Measurements from ENCODE around the gene DNAL4.

Gene DNAL4

DNA sequence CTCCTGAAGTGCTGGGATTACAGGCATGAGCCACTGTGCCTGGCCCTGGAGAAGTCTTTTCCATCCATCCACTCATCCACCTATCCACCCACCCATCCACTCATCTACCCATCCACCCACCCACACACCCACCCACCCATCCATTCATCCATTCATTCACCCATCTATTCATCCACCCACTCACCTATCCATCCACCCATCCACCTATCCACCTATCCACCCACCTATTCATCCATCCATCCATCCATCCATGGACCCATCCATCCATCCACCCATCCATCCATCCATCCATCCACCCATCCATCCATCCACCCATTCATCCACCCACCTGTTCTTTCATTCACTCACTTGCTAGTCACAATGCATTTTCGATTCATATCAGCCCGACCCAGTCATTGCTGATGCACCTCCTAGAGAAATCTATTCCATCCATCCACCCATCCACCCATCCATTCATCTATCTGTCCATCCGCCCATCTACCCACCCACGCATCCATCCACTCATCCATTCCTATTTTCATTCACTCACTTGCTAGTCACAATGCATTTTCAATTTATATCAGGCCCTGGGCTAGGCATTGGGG is 20.5 kb downstream of the DNAL4 start:
- Mint-ChIP-seq H3K9me3 (no peaks in the 10 kb centered on the region), H3K36me3 (ENCODE audit: insufficient read depth) (no peaks in the 10 kb centered on the region), H3K27ac (peak overlapping the region in 1 of 2 donors; percentile 5), H3K27me3 (no peaks in the 10 kb centered on the region), H3K4me1 (ENCODE audit: low read depth in 2 of 2) (peaks cover 11 to 13% of the 10 kb centered on the region in 2 donors), H3K4me3 (no peak overlapping the region)
- DNase-seq (no peak), ATAC-seq (replicated peaks) (no peak)

DNA sequence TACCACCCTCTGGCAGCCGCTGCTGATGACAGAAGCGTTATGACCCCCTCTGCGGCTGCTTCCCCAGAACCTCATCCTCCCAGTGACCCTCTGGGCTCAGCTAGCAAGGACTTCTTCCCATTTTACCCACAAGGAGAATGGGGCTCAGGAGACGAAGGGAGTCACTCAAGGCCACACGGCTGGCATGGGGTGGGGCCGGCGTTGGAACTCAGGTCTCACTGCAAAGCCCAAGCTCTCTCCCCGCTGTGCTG is 21.4 kb downstream of the DNAL4 start:
- Mint-ChIP-seq H3K4me1 (ENCODE audit: low read depth in 2 of 2) (peaks cover 11 to 13% of the 10 kb centered on the region in 2 donors), H3K9me3 (no peaks in the 10 kb centered on the region), H3K36me3 (ENCODE audit: insufficient read depth) (no peaks in the 10 kb centered on the region), H3K27ac (peak overlapping the region in 1 of 2 donors; percentile 44), H3K27me3 (no peaks in the 10 kb centered on the region), H3K4me3 (no peak overlapping the region)
- DNase-seq (no peak), ATAC-seq (replicated peaks) (no peak)

DNA sequence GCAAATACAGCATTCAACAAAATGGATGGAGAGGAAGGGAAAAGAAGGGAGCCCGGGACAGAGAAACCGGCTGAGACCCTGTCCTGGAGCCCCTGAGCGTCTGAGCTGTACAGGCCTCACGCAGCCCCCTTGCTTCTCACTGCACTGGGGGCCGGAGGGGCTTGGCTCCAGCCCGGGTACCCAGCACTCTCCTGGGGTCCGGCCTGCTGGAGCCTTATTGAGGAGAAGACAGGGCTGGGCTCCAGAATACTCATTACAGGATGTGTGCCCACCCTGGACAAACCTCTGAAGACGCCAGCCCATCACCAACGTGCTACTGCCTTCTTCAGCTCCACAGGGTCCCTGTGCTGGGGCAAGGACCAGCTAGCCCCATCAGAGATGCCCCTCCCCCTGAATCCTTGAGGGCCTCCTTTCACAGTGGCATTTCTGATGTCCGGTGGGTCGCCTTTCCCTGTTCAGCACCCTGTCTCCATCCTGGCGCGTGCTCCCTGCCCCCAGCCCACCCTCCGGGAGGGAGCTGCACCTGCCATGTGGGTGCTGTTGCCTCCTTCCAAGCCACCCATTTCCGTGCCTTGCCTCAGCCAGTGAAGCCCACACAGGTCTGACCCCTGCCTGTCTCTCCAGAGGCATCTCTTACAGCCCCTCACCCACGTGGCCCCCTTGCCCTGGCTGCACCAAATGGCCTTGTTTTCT is 23.5 kb downstream of the DNAL4 start:
- Mint-ChIP-seq H3K36me3 (ENCODE audit: insufficient read depth) (no peaks in the 10 kb centered on the region), H3K4me1 (ENCODE audit: low read depth in 2 of 2) (peaks cover 14 to 15% of the 10 kb centered on the region in 2 donors), H3K4me3 (no peak overlapping the region), H3K9me3 (no peaks in the 10 kb centered on the region), H3K27ac (peak overlapping the region; percentile 3 to 30), H3K27me3 (no peaks in the 10 kb centered on the region)
- no peak for ATAC-seq (replicated peaks)
- no peak for DNase-seq

DNA sequence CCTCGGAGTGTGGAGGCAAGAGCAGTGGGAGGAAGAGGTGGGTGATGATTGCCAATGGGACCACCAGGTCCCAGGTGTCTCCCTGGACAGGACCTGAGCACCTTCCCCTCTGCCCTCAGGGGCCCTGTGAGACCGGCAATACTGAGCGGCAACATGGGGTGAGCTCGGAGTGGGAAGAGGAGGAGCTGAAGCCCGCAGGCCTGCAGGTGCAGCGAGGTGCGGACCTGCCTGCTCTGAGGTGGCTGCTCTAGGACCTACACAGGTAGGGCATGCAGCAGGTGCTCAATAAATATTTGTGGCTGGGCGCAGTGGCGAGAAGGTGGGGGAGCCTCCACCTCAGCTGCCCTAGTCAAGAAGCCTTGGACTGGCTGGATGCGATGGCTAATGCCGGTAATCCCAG is 25.9 kb downstream of the DNAL4 start:
- H3K9me3 Mint-ChIP-seq: no peaks in the 10 kb centered on the region
- ATAC-seq (replicated peaks): no peak
- no peak for DNase-seq
- H3K27me3 Mint-ChIP-seq: no peaks in the 10 kb centered on the region
- H3K4me3 Mint-ChIP-seq: no peak overlapping the region
- H3K36me3 Mint-ChIP-seq (ENCODE audit: insufficient read depth): no peaks in the 10 kb centered on the region
- peaks cover 12 to 15% of the 10 kb centered on the region in 2 donors for H3K4me1 Mint-ChIP-seq (ENCODE audit: low read depth in 2 of 2)
- peak overlapping the region in 1 of 2 donors; percentile 73 for H3K27ac Mint-ChIP-seq

DNA sequence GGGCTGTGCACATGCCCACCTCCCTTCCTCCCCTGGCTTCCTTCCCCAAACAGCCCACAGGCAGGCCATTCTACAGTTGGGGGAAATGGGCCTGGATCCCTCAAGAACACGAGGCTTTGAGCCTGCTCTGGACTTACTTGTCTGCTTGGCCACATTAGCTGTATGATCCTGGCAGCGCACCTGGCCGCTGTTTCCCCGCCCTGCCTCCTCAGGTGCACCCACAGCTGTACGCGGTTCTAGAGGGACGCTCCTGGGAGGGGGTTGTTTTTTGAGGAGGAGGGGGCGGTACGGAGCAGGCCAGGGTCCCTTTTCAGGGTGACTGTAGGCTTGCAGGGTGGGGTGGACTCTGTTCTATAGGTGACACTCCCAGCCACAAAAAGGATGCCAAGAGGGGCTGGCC is 26.6 kb downstream of the DNAL4 start:
- peaks cover 11 to 15% of the 10 kb centered on the region in 2 donors for H3K4me1 Mint-ChIP-seq (ENCODE audit: low read depth in 2 of 2)
- DNase-seq: no peak
- H3K27ac Mint-ChIP-seq: no peak overlapping the region
- no peaks in the 10 kb centered on the region for H3K27me3 Mint-ChIP-seq
- ATAC-seq (replicated peaks): no peak
- no peaks in the 10 kb centered on the region for H3K9me3 Mint-ChIP-seq
- no peak overlapping the region for H3K4me3 Mint-ChIP-seq
- H3K36me3 Mint-ChIP-seq (ENCODE audit: insufficient read depth): no peaks in the 10 kb centered on the region

DNA sequence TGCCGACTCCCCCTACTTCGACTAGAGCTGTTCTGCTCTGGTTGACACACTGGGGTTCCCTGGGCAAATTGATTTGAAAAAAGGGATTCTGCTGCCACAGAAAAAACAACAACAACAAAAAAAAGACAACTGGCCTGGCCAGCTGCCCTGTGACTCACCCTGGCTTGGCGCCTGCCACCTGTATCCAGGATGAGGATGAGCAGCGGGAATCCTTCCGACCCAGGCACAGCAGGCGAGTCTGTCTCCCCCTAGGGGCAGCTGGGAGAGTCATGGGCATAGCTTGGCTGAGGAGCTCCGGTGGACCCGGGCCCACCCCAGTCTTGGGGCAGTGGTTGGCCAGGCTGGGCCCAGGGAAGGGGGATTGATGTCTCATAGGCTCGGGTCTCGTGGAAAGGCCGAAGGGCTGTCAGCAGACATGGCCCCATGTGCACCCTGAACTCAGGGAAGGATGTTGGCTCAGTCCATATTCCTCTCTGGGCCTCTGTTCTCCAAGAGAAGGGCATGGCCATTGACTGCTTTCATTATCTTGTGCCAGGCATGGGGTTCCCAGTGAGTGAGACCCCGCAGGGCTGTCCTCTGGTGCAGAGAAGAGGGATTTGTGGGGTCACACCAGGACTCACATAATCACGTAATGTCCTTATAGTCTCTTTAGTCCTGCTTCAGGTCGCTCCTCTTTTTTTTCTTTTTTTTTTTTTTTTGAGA is 27.7 kb downstream of the DNAL4 start:
- no peaks in the 10 kb centered on the region for H3K9me3 Mint-ChIP-seq
- H3K27me3 Mint-ChIP-seq: no peaks in the 10 kb centered on the region
- DNase-seq: peak in 2 of 3 experiments; percentile 27 to 33
- H3K36me3 Mint-ChIP-seq (ENCODE audit: insufficient read depth): no peaks in the 10 kb centered on the region
- ATAC-seq (replicated peaks): peak; percentile 75
- peaks cover 10 to 13% of the 10 kb centered on the region in 2 donors for H3K4me1 Mint-ChIP-seq (ENCODE audit: low read depth in 2 of 2)
- no peak overlapping the region for H3K4me3 Mint-ChIP-seq
- H3K27ac Mint-ChIP-seq: no peak overlapping the region

DNA sequence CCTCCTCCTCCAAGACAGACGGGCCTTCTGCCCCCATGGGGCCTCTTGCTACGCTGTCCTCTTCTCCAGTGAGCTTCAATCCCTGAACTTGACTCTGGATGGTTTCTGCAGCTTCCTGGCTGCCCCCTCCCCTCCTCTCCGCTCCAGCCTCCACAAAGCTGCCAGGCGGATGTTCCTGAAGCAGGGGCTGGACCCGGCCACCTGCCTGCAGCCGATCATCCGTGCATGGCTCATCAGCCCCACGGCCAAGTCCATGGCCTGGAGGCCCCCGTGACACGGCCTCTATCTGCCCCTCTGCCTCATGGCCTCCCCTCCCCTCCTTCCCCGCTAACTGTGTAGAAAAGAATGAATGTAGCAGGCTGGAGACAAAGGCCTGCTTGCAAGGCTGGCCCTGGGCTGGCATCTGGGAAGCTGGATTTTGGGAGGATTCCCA is 31.4 kb downstream of the DNAL4 start:
- no peaks in the 10 kb centered on the region for H3K36me3 Mint-ChIP-seq (ENCODE audit: insufficient read depth)
- no peaks in the 10 kb centered on the region for H3K27me3 Mint-ChIP-seq
- no peaks in the 10 kb centered on the region for H3K9me3 Mint-ChIP-seq
- H3K4me1 Mint-ChIP-seq (ENCODE audit: low read depth in 2 of 2): peaks cover 19 to 23% of the 10 kb centered on the region in 2 donors
- DNase-seq (no peak), ATAC-seq (replicated peaks) (no peak)
- H3K4me3 Mint-ChIP-seq: no peak overlapping the region
- H3K27ac Mint-ChIP-seq: no peak overlapping the region

DNA sequence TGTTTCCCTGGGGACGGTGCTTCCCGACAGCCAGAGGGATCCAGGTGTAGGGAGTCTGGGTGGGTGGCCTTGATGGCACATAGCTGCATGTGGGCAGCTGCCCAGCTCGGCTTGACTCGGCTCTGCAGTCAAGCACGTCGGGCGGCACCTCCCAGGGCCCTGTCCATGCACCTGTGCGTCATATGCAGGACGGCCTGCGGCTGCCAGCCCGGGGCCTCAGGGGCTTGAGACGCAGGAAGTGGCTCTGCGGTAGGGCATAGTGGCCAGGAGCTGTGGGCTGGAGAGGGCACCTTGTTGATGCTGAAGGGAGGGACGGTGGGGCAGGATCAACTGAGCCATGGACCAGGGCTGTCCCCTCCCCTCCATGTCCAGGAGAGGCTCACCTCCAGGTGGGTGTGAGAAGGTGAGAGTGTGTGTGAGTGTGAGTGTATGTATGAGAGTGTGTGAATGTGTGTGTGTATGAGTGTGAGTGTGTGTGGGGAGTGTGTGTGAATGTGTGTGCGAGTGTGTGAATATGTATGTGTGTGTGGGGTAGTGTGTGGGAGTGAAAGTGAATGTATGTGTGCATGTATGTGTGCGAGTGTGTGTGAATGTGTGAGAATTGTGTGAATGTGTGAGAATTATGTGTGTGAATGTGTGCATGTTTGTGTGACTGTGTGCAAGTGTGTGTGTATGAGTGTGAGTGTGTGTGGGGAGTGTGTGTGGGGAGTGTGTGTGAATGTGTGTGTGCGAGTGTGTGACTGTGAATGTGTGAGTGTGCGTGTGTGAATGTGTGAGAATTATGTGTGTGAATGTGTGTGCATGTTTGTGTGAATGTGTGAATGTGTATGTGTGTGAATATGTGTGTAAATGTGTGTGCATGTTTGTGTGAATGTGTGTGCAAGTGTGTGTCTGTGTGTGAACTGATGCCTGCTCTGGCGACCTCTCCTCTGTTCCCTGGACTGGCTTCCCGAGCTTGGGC is 32.5 kb downstream of the DNAL4 start:
- Mint-ChIP-seq H3K27me3 (no peaks in the 10 kb centered on the region), H3K4me1 (ENCODE audit: low read depth in 2 of 2) (peaks cover 30 to 33% of the 10 kb centered on the region in 2 donors), H3K36me3 (ENCODE audit: insufficient read depth) (peaks cover 3% of the 10 kb centered on the region), H3K27ac (no peak overlapping the region), H3K4me3 (no peak overlapping the region), H3K9me3 (no peaks in the 10 kb centered on the region)
- DNase-seq (no peak), ATAC-seq (replicated peaks) (no peak)

DNA sequence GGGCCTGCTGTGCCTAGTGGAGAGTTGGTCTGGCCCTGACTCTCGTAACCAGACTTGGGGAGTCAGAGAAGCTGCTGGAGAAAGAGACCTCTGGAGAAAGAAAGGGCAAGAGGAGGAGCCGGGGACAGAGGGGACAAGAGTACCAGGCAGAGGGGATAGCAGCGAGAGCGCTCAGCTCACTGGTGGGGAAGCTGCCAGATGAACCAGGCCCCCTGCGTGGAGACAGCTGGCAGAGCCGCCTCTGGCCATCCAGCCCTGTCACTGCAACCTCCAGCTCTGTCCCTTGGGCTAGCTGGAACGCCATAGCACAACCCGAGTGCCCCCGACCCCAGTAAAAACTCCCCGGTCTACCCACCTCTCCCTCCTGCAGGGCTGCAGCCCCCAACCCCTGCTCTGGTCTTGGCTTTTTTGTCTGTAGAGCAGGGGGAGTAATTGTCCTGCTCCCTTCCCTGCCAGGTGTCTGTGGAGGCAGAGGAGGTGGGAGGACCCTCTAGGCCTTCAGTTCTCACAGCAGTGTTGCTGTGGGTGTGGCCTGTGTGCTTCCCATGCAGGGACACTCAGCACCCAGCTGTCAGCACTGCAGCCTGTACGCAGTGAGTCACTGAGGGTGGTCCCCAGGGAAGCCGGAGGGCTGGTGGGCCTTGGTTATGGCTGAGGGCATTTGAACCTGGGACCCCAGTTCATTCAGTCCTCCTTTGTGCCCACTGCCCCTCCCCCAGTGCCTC is 33.3 kb downstream of the DNAL4 start:
- DNase-seq (no peak), ATAC-seq (replicated peaks) (no peak)
- no peaks in the 10 kb centered on the region for H3K9me3 Mint-ChIP-seq
- no peaks in the 10 kb centered on the region for H3K27me3 Mint-ChIP-seq
- H3K36me3 Mint-ChIP-seq (ENCODE audit: insufficient read depth): peaks cover 6% of the 10 kb centered on the region
- peaks cover 28 to 31% of the 10 kb centered on the region in 2 donors for H3K4me1 Mint-ChIP-seq (ENCODE audit: low read depth in 2 of 2)
- H3K27ac Mint-ChIP-seq: no peak overlapping the region
- H3K4me3 Mint-ChIP-seq: no peak overlapping the region

DNA sequence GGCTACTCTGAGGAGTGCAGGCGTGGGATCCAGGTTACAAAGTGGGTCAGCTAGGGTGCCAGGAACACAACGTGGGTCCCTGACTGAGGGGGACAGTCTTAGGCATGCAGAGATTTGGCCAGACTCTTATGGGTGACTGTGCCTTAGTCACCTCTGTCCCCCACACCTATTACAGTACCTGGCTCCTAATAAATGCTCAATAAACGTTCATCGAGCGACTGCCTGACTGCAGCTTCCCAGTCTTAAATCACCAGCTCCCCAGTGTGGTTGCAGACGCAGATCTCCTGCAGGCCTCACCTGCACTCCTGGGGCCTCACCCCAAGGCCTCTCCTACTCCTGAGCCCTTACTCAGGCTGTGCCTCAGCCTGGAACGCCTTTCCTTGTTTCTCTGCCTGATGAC is 34.9 kb downstream of the DNAL4 start:
- Mint-ChIP-seq H3K4me3 (no peak overlapping the region), H3K27me3 (no peaks in the 10 kb centered on the region), H3K4me1 (ENCODE audit: low read depth in 2 of 2) (peaks cover 28 to 37% of the 10 kb centered on the region in 2 donors), H3K36me3 (ENCODE audit: insufficient read depth) (peaks cover 13% of the 10 kb centered on the region), H3K27ac (peak overlapping the region in 1 of 2 donors; percentile 72), H3K9me3 (no peaks in the 10 kb centered on the region)
- ATAC-seq (replicated peaks) (no peak), DNase-seq (no peak)

DNA sequence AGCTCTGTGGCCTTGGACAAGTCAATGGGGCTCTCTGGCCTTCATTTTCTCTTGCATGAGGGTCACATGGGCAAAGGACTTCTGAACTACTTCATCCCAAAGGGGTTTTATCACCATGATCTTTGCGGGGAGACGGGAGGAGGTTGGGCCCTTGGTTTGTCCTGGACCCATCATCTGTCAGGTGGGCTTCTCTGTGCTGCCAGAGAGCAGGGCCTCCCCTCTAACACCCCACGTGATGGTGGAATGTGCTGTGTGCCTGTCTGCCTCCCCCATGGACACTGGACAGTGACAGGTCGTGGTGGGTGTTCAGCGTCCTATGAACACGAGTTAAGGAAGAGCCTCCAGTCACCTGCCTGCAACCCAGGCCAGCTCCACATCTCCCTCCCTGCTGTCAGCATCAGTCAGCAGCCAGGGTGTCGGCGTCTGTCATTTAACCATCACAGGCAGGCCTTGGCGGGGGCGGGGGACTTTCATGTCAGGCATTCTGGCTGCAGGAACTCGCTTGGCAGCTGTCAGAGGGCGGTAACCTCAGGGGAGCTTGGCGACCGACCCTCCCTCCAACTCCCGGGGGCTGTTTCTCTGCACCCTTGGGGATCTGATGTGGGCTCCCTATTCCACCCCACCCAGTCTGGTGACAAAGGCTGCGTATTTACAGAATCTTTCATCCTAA is 35.5 kb downstream of the DNAL4 start:
- ATAC-seq (replicated peaks) (no peak), DNase-seq (no peak)
- Mint-ChIP-seq H3K4me1 (ENCODE audit: low read depth in 2 of 2) (peaks cover 33 to 43% of the 10 kb centered on the region in 2 donors), H3K36me3 (ENCODE audit: insufficient read depth) (peaks cover 18% of the 10 kb centered on the region), H3K27me3 (no peaks in the 10 kb centered on the region), H3K27ac (peak overlapping the region in 1 of 2 donors; percentile 72), H3K4me3 (peak overlapping the region; percentile 96 to 98), H3K9me3 (no peaks in the 10 kb centered on the region)

DNA sequence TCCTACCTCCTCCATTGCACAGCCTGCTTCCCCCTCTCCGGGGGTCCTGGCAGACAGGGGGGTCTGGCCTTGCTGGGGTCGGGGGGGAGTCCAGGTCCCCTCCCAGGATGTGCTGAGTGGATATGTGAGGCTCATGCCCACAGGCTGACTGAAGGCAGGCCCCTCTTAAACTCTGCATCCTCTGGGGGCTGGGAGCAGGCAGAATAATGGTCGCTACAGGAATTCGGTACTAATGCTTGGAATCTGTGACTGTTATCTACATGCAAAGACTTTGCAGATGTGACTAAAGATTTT is 36.5 kb downstream of the DNAL4 start:
- Mint-ChIP-seq H3K4me1 (ENCODE audit: low read depth in 2 of 2) (peaks cover 41 to 51% of the 10 kb centered on the region in 2 donors), H3K36me3 (ENCODE audit: insufficient read depth) (peaks cover 28% of the 10 kb centered on the region), H3K9me3 (no peaks in the 10 kb centered on the region), H3K27ac (peak overlapping the region; percentile 79 to 93), H3K4me3 (peak overlapping the region; percentile 96 to 98), H3K27me3 (no peaks in the 10 kb centered on the region)
- no peak for DNase-seq
- ATAC-seq (replicated peaks): no peak

Data from effector memory CD8-positive, alpha-beta T cell (primary cell).